ENCODE results near the gene PEX26.
"Not testable (repeated sequence)": the region's sequence is repeated elsewhere in the genome, so short reads cannot be mapped to it uniquely, and the experiment has no call there.

The PEX26 gene

DNA sequence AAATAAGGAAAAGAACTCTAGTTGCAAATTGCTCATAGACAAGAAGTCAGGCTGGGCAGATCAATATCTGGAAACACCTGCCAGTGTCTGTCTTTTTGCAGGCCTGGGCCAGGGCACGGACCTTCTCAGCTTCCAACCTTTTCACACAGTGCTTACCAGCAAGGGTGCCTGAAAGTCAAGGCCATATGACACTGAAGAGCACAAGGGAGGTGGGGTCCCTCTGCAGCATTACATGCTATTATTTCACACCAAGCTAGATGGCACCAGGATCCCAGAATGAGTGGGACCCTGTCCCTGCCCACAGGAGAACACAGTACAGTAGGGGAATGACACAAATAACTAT lies 5.9 kb upstream of the PEX26 start:
- DNase-seq, result no peak

DNA sequence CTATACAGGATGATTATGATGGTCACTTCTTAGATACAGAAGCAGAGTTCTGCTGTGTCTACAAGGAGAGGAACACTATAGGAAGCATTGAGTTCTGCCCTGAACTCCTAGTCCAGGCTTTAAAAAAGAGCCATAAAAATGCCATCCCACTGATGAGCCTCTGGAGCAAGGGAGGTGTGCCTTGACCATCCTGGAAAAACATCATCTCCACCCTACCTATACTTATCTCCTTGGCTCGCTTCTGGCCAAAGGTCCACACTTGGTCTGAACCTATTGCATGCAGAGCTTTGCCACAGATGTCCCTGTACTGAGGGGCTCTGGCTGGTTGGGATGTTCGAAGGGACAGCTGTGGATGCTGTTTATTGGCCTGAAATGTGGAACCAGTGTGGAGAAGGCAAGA lies 4.3 kb upstream of the PEX26 start:
- no peak for DNase-seq

DNA sequence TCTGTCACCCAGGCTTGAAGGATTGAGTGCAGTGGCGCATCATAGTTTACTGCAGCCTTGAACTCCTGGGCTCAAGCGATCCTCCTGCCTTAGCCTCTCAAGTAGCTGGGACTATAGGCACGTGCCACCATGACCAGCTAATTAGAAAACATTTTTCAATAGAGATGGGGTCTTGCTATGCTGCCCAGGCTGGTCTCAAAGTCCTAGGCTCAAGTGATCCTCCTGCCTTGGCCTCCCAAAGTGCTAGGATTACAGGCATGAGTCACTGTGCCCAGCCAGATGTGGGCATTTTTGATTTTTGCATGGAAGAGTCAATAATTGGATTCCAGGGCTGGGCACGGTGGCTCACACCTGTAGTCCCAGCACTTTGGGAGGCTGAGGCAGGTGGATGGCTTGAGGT lies 3.9 kb upstream of the PEX26 start:
- DNase-seq, result not testable (repeated sequence)

DNA sequence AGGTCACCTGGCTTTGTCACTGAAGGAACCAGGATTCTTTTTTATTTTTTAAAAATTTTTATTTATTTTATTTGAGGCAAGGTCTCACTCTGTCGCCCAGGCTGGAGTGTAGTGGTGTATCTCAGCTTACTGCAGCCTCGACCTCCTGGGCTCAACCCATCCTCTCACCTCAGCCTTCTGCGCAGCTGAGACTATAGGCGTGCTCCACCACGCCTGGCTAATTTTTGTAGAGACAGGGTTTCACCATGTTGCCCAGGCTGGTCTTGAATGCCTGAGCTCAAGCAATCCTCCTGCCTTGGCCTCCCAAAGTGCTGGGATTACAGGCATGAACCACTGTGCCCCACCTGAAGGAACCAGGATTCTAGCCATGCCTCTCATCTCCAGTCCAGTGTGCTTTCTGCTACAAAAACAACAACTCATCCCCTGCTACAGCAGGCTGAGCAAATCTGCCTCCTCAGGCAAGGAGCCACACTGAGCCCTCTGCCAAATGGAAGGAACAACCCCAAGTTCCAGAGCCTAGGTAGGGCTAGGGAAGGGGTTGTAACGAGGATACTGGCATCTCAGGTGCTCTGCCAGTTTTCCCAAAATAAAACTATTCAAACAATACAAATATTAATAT lies 2.6 kb upstream of the PEX26 start:
- no peak for DNase-seq

DNA sequence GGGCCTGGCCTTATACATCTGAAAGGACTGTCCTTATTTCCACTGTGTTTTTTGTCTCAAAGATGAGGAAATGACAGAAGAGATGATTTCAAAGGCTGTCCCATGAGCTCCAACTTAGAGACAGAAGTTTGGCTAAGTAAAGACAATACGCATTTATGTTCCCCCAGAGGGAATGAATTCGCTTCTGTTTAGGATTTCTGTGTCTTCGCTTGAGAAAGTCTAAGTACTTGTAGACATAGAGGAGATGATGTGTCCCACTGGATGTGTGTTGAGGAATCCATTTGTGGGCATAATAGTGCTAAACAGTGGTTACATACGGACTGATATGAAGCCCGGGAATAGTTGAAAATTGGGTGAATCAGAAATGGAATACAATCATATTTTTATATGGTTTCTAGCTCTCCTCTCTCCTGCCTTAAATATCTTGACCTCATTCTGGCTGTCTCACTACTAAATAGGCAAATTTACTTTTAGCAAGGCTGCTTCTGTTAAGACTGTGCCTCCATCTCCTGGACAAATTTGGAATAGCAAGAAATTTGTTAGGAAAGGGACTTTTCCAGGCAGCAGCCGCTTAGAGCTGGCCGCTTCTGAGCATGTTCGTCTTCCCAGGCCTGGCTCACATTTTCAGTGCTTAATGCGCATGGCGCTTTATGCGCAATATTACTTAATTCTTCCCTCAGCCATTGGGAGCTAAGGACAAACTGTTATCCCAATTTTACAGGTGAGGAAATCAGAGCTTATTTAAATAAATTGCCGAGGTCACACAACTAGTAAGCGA lies 1.9 kb upstream of the PEX26 start:
- peak; percentile 95 for DNase-seq

DNA sequence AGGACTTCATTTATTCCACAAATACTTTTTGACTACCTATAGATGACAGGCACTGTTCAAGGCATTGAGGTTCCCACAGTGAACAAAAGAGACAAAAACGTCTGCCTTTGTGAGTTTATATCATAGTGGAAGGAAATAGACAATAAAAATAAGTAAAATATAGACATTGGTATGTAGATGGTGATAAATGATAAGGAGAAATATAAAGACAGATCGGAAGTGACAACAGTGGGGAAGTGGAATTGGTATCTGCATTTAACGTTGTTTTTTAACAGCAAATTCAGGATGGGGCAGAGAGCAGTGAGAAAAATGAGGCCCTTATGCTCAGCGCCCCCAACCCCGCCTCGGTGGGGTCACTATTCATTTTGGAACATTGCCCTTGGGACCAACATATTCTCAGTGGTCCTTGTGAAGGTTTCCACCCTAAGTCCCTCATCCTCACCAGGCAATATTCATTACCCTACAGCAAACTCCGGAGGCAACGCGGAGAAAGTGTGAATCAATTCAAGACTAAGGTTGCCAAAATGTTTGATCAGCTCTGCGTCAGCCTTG lies 627 bp upstream of the PEX26 start:
- no peak for DNase-seq

DNA sequence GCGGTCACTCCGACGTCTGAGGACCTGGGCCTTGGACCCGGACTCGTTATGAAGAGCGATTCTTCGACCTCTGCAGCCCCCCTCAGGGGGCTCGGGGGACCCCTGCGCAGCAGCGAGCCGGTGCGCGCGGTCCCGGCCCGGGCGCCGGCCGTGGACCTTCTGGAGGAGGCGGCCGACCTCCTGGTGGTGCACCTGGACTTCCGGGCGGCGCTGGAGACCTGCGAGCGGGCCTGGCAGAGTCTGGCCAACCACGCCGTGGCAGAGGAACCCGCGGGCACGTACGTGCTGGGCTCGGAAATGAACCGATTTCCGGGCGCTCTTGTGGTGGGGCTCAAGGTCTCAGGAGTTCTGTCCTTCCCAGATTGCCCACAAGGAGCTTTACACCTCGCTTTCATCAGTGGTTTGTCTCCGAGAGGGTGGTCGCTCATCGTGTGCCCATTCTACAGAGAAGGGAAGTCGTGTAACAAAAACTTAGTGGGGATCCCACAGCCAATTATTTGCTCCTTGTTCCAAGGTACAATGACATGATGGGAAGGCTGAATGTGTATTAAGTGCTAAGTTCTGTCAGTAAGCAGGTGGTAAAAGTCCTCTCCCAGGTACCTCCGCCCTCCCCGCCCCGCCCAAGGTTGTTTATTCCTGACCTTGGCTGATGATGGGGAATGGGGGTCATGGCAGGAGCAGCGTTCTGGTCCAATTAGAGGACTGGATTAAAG lies 695 bp downstream of the PEX26 start:
- no peak for DNase-seq

DNA sequence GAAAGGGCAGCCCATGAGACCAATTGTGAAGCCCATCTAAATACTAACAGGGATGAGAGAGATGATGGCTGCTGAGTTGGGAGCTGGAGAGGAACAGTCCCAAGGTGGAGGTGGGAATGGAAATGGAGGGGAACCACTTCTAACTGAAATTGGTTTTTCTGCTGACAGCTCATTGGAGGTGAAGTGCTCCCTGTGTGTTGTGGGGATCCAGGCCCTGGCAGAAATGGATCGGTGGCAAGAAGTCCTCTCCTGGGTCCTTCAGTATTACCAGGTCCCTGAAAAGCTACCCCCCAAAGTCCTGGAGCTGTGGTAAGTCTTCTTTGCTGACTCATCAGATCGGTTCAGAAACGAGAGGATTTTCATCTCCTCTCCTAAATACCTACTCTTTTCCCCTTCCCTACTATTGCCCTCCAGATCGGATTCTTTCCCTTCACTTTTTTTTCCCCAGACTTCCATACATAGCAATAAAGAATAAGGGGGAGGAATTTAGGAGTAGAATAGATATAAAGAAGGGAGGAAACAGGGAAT lies 2.0 kb downstream of the PEX26 start:
- DNase-seq, result no peak

DNA sequence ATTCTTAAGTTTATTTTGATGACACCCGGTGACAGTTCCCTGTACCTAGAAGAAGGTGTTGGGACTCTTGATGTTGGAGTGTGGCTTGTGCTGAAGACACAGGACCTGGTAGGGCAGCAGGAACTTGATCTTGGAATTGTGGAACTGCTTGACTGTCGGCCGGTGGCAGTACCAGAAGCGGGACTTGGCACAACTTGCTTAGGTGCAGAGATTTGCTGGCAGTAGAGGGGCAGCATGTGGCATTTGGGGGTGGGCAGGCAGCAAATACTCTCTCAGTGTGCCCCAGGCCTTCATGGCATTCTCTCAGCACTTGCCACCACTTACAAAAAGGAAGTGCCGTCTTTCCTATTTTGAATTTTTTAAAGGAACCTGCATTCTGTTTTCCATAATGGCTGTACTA lies 3.6 kb downstream of the PEX26 start:
- DNase-seq, result no peak

DNA sequence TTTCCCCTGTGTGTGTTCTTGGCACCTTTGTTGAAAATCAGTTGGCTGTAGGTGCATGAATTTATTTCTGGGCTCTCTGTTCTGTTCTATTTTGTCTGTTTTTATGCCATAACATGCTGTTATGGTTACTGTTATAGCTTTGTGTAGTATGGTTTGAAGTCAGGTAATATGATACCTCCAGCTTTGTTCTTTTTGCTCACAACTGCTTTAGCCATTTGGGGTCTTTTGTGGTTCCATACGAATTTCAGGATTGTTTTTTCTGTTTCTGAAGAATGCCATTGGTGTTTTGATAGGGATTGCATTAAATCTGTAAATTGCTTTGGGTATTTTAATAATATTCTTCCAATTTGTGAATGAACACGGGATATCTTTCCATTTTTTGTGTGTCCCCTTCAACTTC lies 4.7 kb downstream of the PEX26 start:
- no peak for DNase-seq

DNA sequence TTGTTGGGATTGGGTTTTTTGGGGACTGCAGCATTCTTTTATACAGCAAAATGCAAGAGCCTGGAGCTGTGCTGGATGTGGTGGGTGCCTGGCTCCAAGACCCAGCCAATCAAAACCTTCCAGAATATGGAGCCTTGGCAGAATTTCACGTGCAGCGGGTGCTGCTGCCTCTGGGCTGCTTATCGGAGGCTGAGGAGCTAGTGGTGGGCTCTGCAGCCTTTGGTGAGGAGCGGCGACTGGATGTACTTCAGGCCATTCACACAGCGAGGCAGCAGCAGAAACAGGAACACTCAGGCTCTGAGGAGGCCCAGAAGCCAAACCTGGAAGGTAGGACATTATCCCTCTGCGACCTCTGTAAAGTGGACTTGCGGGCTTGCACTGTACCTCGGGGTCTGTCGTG lies 5.6 kb downstream of the PEX26 start:
- DNase-seq, result no peak

DNA sequence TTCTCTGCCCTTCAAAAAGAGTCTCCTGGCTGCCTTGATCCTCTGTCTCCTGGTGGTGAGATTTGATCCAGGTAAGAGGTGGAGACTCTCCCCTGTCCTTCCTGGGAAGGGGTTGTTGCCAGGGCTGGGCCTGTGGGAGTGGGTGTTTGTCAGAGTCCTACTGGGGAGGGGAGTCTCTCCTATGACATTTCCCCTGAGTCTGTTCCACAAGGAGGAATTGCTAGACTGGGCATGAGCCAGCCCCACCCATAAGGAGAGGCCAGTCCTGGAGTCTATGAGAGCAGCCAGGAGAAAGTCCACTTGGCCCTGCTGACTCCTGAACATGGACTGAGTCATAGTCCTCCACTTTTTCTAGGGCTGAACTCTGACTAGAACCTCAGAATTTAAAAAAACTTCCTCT lies 7.4 kb downstream of the PEX26 start:
- no peak for DNase-seq

DNA sequence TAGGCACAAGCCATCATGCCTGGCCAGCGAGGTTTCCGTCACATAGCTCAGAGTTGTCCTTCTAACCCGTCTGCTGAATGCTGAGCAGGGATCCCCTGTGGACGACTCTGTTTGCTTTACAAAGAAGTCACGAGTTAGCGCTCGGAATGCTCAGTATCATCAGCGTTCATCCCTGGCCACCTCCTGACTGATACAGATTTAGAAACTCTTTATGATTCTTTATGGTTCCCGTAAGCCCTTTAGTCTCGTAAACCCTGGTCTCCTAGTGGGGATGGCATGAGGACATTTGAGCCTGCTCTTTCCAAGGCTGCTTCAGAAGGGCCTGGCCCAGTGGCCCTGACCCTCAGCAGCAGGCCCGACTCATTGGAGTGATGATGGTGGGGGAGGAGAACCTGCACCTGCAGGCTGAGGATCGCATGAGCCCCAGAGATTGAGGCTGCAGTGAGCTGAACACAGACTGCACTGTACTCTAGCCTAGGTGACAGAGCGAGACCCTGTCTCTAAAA lies 9.6 kb downstream of the PEX26 start:
- DNase-seq, result no peak

DNA sequence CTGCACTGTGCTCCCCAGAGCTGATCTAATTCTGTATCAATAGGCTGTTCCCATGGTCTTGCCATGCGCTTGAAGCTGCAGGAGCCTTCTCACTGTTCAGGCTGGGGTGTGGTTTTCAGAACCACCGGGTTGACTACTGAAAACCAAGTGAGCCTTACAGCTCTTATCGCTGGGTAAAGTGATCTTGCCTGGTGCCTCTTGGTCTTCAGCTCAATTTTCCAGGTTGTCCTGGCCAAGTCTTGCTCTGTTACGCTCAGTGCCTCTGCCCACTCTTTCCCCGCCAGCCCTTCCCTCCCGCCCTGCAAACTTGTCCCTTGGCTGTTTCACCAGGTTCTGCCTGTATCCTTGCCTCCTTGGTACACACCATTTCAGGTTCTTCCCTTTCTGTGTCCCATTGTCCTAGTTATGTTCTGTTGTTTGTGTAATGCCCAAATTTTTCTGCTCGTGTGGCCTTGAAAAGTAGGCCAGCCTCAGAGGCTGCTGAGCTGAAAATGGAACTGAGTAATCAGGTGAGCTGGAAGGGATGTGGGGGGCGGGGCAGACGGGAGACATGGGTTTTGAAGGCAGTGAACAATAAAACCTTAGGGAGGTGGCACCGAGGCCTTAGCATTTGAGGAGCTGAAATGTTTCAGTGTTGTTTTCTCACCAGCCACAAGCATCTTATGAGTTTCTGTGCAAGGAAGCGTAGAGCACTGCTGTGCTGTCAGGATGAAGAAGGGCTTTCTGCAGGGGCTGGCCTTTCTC lies 11.2 kb downstream of the PEX26 start:
- no peak for DNase-seq

DNA sequence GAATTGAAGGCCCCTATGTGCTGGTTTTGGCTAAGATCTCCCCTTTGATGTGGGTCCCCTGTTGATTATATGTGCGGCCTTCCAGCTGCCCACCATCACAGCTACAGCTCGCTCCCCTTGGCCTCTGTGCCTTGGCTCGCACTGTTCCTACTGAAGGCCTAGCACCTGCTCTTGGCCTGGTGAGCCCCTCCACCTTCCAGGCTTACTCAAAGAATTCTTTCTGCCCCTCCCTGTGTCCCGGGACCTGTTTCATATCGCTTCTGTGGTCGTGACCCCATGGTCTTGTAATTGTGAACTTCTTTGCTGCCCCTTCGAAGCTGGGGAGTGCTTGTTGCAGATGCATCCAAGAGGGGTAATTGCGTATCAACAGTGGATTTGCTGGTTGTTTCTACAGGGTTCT lies 12.5 kb downstream of the PEX26 start:
- no peak for DNase-seq

DNA sequence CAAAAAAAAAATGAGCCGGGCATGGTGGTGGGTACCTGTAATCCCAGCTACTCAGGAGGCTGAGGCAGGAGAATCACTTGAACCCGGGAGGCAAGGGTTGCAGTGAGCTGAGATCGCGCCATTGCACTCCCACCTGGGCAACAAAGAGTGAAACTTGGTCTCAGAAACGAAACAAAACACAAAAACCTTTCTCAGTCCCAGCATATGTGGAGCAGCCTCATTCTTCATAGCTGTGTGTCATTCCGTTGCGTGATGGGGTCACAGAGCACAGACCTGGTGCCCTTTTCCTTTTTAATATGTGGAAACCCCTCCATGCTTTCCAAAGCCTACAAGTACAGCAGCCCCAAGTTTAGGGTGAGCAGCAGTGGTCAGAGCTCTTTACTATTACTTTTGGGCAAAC lies 13.7 kb downstream of the PEX26 start:
- no peak for DNase-seq

DNA sequence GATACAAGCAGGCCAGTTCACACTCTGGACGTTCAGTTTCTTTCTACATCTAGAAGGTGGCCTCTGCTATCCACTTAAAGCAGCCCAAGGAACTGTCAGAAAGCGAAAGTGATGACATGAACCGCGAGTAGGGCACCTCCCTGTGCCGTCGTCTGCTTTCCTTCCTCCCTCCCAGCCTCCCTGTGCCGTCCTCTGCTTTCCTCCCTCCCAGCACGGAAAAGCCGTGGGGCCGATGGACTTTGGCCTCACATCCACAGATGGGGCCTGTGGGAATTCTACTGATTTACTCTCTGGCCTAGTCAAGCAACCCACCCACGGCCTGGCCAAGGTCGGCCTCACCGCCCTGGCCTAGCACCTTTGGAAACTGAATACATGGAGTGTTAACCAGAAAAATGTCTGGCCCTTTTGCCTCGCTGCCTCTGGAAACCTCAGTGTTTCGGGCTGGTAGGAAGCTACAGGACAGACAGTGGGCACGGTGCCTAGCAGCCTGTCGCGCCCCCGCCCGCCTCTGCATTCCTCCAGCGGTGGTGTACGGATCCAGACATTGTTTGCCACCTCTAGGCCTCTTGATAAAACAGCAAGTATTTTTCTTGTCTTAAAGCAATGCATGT lies 14.2 kb downstream of the PEX26 start:
- no peak for DNase-seq

DNA sequence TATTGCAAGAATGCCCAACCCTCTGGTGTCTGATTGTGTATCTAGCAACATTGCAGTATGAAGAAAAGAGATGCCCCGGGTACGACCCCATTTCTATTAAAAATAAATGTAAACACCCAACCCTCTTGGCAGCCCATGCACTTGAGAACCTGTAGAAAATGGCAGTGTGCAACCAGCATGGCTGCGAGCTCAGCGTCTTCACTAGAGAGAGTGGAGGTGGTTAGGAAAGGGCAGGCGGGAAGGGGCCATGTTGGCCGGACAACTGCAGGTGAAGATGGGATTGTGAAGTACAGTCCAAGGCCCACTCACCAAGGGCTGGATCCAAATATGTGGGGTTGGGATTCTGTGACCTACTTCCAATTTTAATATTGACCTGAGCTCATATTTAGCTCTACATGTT lies 15.9 kb downstream of the PEX26 start:
- DNase-seq, result no peak

DNA sequence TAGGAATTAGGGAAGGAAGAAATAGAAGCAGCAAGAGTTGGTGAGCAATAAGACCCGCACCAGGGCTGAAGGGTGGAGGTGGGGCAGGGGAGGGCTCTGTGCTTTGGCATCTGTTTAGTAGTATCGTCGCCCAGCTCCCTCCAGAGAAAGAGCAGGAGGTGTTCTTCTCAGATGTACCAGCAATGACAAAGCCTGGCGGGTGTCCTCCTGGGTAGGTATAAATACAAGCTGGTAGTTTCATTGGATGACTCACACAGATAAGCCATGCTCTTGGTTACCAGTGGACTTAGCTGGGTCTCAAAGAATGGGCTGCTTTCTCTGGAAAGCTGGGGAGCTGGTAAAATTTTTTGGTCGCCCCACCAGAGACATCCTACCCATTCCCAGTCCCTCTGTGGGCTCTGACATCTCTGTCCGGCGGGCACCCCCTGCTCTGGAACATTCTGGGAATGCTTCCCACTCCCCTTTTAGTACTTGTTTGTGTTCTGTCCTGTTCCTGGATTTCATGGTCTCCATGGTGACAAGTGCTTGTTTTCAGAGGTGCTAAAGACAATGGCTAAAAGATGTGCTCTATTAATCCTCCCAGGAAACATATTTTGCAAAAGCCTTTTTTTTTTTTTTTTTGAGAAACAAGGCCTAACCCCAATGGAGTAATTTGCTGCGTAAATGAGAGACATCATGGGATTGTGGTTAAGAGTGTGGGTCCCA lies 17.5 kb downstream of the PEX26 start:
- no peak for DNase-seq

DNA sequence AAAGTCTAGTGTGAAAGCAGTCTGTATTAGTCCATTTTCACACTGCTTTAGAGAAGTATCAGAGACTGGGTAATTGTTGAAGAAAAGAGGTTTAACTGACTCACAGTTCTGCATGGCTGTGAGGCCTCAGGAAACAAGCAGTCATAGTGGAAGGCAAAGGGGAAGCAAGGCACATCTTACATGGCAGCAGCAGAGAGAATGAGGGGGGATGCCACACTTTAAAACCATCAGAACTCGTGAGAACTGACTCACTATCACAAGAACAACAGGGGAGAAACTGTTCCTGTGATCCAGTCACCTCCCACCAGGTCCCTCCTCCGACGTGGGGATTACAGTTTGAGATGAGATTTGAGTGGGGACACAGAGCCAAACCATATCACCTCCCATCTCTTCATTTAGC lies 19.0 kb downstream of the PEX26 start:
- no peak for DNase-seq

DNA sequence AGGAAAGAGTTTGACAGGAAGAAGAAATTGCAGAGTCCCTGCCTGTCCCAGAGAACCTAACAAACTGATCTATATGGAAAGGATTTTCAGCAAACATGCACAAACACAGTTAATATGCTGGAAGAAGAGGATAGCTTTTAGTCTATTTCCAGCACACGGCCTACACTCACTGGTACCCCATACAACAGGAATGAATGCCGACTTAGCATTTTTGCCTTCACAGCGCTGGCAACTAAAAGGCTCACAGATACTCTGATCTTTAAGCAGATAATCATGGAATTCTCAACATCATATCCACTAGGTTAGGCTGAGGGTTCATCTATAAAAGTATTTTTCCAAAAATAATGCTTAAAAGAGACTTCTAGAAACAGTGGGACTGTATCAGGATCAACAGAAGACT lies 23.0 kb downstream of the PEX26 start:
- no peak for DNase-seq

DNA sequence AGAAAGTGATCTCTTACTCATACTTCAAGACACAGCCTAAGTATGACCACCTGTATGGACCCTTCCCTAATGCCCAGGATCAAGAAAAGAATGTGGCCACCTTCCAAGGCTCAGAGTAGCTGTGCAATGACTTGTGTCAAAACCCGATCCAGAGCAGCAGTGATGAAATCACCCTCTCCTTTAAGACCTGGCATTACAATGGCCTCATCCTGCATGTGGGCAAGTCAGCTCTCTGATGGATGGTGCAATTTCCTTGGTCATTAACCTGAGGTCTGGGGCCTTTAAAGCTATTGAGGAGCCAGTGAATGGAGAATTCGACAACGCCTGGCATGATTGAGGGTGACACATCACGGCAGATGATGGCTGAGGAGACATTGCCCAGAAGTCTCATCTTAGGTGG lies 23.7 kb downstream of the PEX26 start:
- no peak for DNase-seq
